A673 (cell line): ENCODE data around the gene GAPVD1. TPM values are rescaled to one million over a fixed set of nuclear protein-coding genes. Genes with fewer than 3 reads are reported as not detected.
A peak's percentile ranks its signal among the peaks of the same experiment; 100 is the strongest.
"Not testable (repeated sequence)": the region's sequence is repeated elsewhere in the genome, so short reads cannot be mapped to it uniquely, and the experiment has no call there.

Experiments
- BruUV-seq: library from RNA; stranded (reverse); fragments of 400-500 nt; replicated peaks from 2 replicates; lab custom pipeline; 2021; lab: Mats Ljungman, UMichigan
- CTCF ChIA-PET: fragments of 300-600 bp; sonication (Branson Sonifier 250); formaldehyde crosslinking; loops from one replicate; lab custom pipeline; 2022; ENCODE audit warnings: antibody characterized with exemption; lab: Charles Lee
- POLR2A ChIA-PET: fragments of 300-600 bp; sonication (Branson Sonifier 250); formaldehyde crosslinking; loops from one replicate; lab custom pipeline; 2022; ENCODE audit warnings: antibody characterized with exemption; ENCODE audit not compliant: low non-redundant PET; lab: Charles Lee
- DNase-seq: peaks from one replicate; pipeline ENCODE4 v3.0.0-alpha.2; 2015; ENCODE audit warnings: low spot score
- H3K27ac ChIP-seq: fragments of 200-600 bp; sonication (generic); 2 replicates; pipeline ENCODE4 v1.5.1; 2016; ENCODE audit warnings: mixed run types, low read depth, mild to moderate bottlenecking, mixed read lengths, antibody characterized with exemption, low read length; ENCODE audit not compliant: poor library complexity, severe bottlenecking
- H3K27me3 ChIP-seq: fragments of 200-600 bp; sonication (generic); replicated peaks from 2 replicates; pipeline ENCODE4 v1.6.1; 2017; ENCODE audit warnings: mixed run types, low read depth, mild to moderate bottlenecking, mixed read lengths, antibody characterized with exemption, low read length; ENCODE audit not compliant: insufficient read depth, poor library complexity
- H3K36me3 ChIP-seq: fragments of 200-600 bp; sonication (generic); 2 replicates; pipeline ENCODE4 v1.6.1; 2016; ENCODE audit warnings: mixed run types, mild to moderate bottlenecking, mixed read lengths, antibody characterized with exemption, low read length; ENCODE audit not compliant: insufficient read depth, poor library complexity, severe bottlenecking
- H3K4me1 ChIP-seq: fragments of 200-600 bp; sonication (generic); 2 replicates; pipeline ENCODE4 v1.6.1; 2017; ENCODE audit warnings: mixed run types, mild to moderate bottlenecking, mixed read lengths, antibody characterized with exemption, low read length; ENCODE audit not compliant: insufficient read depth, poor library complexity, severe bottlenecking
- H3K4me3 ChIP-seq: fragments of 200-600 bp; sonication (generic); 2 replicates; pipeline ENCODE4 v1.5.1; 2016; ENCODE audit warnings: low read depth, mixed run types, mild to moderate bottlenecking, mixed read lengths, low read length; ENCODE audit not compliant: poor library complexity, severe bottlenecking
- H3K9me3 ChIP-seq: fragments of 200-600 bp; sonication (generic); 2 replicates; pipeline ENCODE4 v1.6.1; 2016; ENCODE audit warnings: mixed run types, low read depth, mild to moderate bottlenecking, mixed read lengths, antibody characterized with exemption, low read length; ENCODE audit not compliant: poor library complexity, severe bottlenecking
- EZH2 ChIP-seq: fragments of 200-600 bp; sonication (generic); IDR thresholded peaks from 2 replicates; pipeline ENCODE4 v1.6.1; 2017; ENCODE audit warnings: borderline replicate concordance, low read depth, mild to moderate bottlenecking, mixed read lengths, antibody characterized with exemption, low read length; ENCODE audit not compliant: poor library complexity, severe bottlenecking
- intact Hi-C: fragments of 100-400 bp; cut with micrococcal nuclease; formaldehyde crosslinking; loops from one replicate; pipeline ENCODE4 v1.10.0; 2022; ENCODE audit not compliant: unreplicated experiment
- total RNA-seq: library from RNA; stranded (reverse); gene quantifications from 2 replicates; pipeline ENCODE4 v1.2.3, GENCODE V29; 2021
- TF ChIP-seq, protein P1 (sequence below): fragments of 300-800, 200-600 bp; sonication (generic); conservative IDR thresholded peaks from 2 replicates; pipeline ENCODE4 v1.5.1; 2017; ENCODE audit warnings: low read depth, mild to moderate bottlenecking, antibody characterized with exemption, low read length, moderate library complexity, mixed read lengths

The GAPVD1 gene
- total RNA-seq, 1 experiment from 2014 or later = 55.3 TPM

DNA sequence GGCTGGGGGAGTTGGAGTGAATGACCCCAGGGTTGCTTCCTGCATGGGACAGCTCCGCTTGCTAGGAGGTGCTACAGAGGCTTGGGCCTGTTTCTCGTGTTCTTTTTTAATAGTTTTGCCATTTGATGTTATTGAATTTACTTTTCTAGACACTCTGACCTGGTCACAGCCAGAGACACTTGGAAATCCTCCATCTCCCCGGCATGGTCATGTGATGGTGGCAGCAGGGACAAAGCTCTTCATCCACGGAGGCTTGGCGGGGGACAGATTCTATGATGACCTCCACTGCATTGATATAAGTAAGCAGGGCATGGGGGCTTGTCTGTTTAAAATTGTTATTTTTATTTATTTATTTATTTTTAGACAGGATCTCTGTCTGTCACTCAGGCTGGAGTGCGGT is 33.9 kb upstream of the GAPVD1 start:
- Histone ChIP-seq H3K36me3 (peaks cover 8% of the 10 kb centered on the region), H3K9me3 (no peaks in the 10 kb centered on the region), H3K27ac (no peak overlapping the region), H3K4me1 (no peaks in the 10 kb centered on the region), H3K27me3 (no peaks in the 10 kb centered on the region), H3K4me3 (no peak overlapping the region)
- no TSS peak for BruUV-seq
- ChIA-PET POLR2A (no interaction called here), CTCF (no interaction called here)
- no peak for DNase-seq
- TF ChIP-seq, protein P1, sequence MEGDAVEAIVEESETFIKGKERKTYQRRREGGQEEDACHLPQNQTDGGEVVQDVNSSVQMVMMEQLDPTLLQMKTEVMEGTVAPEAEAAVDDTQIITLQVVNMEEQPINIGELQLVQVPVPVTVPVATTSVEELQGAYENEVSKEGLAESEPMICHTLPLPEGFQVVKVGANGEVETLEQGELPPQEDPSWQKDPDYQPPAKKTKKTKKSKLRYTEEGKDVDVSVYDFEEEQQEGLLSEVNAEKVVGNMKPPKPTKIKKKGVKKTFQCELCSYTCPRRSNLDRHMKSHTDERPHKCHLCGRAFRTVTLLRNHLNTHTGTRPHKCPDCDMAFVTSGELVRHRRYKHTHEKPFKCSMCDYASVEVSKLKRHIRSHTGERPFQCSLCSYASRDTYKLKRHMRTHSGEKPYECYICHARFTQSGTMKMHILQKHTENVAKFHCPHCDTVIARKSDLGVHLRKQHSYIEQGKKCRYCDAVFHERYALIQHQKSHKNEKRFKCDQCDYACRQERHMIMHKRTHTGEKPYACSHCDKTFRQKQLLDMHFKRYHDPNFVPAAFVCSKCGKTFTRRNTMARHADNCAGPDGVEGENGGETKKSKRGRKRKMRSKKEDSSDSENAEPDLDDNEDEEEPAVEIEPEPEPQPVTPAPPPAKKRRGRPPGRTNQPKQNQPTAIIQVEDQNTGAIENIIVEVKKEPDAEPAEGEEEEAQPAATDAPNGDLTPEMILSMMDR = no peak
- no peak for TF ChIP-seq EZH2
- intact Hi-C loops = no loop called here

DNA sequence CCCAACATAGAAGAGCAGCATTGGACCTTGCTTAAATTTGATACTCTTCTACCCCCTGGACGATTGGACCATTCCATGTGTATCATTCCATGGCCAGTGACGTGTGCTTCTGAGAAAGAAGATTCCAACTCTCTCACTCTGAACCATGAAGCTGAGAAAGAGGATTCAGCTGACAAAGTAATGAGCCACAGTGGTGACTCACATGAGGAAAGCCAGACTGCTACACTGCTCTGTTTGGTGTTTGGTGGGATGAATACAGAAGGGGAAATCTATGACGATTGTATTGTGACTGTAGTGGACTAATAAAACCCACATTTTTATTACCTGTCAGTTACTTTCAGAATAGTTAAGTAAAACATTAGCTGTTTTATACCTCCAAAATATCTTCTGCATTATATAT is 27.9 kb upstream of the GAPVD1 start:
- no peak overlapping the region for H3K27ac ChIP-seq
- H3K4me1 ChIP-seq = peaks cover 23% of the 10 kb centered on the region
- ChIA-PET POLR2A (no interaction called here), CTCF (no interaction called here)
- H3K27me3 ChIP-seq = no peaks in the 10 kb centered on the region
- no peak for TF ChIP-seq EZH2
- TF ChIP-seq, protein P1 = no peak
- peaks cover 53% of the 10 kb centered on the region for H3K36me3 ChIP-seq
- H3K4me3 ChIP-seq = no peak overlapping the region
- no TSS peak for BruUV-seq
- H3K9me3 ChIP-seq = no peaks in the 10 kb centered on the region
- peak; percentile 45 for DNase-seq
- intact Hi-C loops = no loop called here

DNA sequence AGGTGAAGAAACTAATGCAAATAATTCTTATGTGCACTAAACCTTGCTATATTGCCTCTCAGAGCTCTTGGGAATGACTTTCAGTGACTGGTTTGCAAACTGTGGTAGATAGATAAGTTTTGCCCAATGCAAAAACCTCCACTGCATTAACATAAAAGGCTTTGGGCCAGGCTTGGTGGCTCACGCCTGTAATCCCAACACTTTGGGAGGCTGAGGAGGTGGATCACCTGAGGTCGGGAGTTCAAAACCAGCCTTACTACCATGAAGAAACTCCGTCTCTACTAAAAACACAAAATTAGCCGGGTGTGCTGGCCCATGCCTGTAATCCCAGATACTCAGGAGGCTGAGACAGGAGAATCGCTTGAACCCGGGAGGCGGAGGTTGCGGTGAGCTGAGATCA is 27.5 kb upstream of the GAPVD1 start:
- CTCF ChIA-PET, H3K27ac ChIP-seq, POLR2A ChIA-PET, H3K27me3 ChIP-seq, H3K4me3 ChIP-seq, intact Hi-C loops, BruUV-seq, DNase-seq, H3K9me3 ChIP-seq: not testable (repeated sequence)
- Histone ChIP-seq H3K36me3 (peaks cover 57% of the 10 kb centered on the region), H3K4me1 (peaks cover 27% of the 10 kb centered on the region)

DNA sequence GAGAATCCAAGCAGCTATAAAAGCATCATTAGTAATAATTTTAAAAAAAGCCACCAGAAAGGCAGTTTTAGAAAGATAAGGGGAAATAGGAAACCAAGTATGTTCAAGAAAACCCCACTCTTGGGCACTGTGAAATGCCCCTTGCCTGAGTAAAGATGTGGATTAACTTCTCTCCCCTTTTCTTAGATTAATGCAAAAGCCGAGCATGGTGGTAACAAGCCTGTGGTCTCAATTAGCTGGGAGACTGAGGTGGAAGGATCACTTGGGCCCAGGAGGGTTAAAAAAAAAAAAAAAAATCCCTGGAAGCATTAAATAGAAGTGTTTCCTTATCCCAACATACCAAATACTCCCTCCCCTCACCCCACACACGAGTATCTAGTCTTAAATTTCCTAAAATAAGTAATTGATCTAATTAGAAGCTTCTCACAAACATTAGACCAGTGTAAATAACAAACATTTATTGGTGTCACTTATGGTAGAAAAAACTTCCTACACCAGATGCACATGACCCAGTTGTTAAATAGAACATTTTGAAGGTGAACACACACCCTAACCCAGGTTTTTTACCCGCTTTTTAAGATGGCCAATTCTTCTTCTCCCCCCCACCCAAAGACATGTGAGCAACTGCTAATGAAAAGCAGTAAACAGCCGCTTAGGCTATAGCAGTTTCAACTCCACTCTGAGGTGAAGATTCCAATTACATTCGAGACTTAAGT is 25.7 kb upstream of the GAPVD1 start:
- intact Hi-C loops = no loop called here
- peaks cover 72% of the 10 kb centered on the region for H3K36me3 ChIP-seq
- H3K4me1 ChIP-seq = peaks cover 33% of the 10 kb centered on the region
- no peaks in the 10 kb centered on the region for H3K27me3 ChIP-seq
- H3K4me3 ChIP-seq = peak overlapping the region; percentile 10
- POLR2A ChIA-PET = no interaction called here
- no peaks in the 10 kb centered on the region for H3K9me3 ChIP-seq
- no TSS peak for BruUV-seq
- DNase-seq = no peak
- CTCF ChIA-PET = no interaction called here
- H3K27ac ChIP-seq = no peak overlapping the region
- no peak for TF ChIP-seq EZH2
- TF ChIP-seq, protein P1 = no peak

DNA sequence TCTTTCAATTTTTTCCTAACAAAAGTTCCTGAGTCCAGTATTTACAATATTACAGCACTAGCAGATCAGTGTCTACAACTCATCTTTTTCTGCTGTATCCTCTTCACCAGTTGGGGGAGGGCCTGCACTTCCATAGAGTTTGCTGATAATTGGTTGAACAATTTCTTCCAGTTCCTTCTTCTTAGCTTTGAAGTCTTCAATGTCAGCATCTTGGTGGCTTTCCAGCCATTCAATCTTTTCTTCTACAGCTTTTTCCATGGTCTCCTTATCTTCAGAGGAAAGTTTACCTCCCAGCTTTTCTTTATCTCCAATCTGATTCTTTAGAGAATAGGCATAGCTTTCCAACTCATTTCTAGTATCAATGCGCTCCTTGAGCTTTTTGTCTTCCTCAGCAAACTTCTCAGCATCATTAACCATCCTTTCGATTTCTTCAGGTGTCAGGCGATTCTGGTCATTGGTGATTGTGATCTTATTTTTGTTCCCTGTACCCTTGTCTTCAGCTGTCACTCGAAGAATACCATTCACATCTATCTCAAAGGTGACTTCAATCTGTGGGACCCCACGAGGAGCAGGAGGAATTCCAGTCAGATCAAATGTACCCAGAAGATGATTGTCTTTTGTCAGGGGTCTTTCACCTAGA is 25.0 kb upstream of the GAPVD1 start:
- H3K36me3 ChIP-seq = peaks cover 72% of the 10 kb centered on the region
- BruUV-seq = TSS peak; percentile 10

More for the DNA sequence above, 25.0 kb upstream of the GAPVD1 start:
- CTCF ChIA-PET, H3K27me3 ChIP-seq, H3K9me3 ChIP-seq, intact Hi-C loops, POLR2A ChIA-PET, H3K27ac ChIP-seq: not testable (repeated sequence)
- Histone ChIP-seq H3K4me3 (peak overlapping the region; percentile 93), H3K4me1 (peaks cover 33% of the 10 kb centered on the region)
- DNase-seq = peak; percentile 12
